ELF-1 (cell line): ENCODE measurements around the gene MAGEF1.
A peak's percentile ranks its signal among the peaks of the same experiment; 100 is the strongest.

ENCODE experiments used
- DNase-seq: peaks from one replicate; pipeline ENCODE4 v3.0.0-alpha.2; 2016; ENCODE audit warnings: low read depth, low spot score

MAGEF1 gene

DNA sequence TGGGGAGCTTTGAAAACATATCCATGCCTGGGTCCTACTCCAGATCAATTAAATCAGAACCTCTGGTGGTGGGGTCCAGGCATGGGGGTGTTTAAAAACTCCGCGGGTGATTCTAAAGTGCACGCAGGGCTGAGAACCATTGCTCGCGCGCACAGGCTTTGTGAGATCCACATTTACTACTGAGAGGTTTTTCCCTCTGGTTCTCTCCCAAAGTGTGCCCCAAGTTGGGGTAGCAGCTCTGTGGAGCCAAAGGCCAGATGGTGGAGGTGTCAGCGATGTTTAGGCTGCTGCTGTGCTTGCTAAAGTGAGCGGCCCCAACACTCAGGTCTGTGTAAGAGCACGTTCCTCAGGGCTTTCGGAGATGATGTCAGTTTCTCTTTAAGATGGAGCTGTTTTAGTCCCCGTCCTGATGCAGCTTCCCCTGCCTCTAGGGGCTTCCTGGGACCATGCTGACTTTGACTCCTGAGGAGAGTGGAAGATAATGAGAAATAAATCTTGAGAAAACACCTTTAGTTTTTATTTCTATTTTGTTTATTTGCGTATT is 13.4 kb upstream of the MAGEF1 start:
- no peak for DNase-seq

DNA sequence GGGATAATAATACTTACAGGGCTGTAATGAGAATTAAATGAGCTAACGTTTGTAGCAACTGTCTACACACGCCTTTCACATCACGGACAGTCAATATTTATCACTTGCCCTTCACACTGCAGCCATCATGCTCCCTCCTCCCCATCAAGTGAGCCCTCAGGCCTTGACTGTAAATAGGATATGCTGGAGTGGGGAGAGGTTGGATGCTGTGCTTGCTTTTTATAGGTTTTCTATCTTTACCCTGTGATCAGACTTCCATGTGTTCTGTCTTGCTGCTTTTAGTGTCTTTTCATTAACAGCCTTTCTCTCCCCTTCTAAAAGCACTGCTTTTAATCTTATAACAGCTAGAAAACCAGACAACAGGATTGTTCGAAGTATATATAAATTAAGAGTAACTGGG is 12.8 kb upstream of the MAGEF1 start:
- no peak for DNase-seq

DNA sequence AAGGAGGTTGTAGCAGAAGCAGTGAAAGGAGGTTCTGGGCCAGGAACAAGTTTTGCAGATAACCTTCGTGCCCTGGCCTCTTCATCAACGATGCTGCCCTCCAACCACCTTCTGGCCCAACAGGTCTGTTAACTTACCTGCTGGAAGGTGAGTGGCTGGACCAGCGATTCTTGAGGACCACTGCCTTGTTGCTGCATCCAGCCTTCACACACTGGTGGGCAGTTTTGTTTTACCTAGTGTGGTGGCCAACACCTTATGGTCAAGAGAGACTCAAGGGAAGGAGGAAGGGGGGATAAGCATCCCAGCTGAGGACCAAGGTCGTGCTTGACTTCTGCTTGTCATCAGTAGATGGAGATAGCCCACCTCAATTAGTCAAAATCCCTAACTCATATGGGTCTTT is 7.8 kb upstream of the MAGEF1 start:
- DNase-seq = no peak

DNA sequence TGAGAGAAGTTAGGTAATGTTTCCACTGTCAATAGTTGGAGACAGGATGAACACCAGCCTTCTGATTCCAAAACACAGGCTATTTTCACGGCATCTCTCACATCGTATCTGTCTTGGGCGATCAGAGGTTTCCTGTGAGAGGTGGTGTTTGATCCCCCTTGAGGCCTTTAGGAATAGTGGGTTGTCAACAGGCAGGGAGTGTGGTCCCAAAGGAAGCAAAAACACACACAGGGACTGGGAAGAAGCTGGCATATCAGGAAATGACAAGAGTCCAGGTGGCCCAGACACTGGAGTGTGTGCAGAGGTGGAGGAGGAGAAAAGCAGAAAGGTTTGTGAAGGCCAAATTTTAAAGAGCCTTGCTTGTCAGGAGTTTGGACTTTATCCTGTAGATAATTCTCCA is 6.6 kb upstream of the MAGEF1 start:
- no peak for DNase-seq

DNA sequence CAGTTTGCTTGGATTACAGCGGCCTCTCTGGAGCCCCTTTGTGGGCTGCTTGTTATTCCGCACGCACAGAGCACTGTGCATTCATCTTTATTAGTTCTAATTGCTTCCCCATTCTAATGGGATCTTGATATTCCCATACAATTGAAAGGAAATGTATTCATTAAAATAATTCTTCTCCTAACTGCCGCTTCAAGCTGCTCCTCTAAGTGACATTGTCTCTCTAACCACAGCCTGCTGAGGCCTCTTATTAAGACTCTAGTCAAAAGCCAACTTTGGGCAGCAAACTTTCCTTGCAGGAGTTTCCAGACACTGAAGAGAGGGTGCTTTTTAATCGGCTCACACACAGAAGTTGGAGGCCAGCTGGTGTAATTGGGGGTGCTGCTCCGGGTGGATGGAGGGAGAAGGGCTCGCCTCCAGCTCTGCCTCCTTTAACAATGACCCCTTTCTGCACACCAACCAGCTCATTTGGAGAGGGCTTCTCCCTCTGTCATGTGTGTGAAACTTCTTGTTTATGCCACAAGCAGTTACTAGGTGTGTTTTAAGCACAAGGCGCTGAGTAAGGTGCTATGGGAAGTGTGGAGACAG is 5.6 kb upstream of the MAGEF1 start:
- DNase-seq = no peak

DNA sequence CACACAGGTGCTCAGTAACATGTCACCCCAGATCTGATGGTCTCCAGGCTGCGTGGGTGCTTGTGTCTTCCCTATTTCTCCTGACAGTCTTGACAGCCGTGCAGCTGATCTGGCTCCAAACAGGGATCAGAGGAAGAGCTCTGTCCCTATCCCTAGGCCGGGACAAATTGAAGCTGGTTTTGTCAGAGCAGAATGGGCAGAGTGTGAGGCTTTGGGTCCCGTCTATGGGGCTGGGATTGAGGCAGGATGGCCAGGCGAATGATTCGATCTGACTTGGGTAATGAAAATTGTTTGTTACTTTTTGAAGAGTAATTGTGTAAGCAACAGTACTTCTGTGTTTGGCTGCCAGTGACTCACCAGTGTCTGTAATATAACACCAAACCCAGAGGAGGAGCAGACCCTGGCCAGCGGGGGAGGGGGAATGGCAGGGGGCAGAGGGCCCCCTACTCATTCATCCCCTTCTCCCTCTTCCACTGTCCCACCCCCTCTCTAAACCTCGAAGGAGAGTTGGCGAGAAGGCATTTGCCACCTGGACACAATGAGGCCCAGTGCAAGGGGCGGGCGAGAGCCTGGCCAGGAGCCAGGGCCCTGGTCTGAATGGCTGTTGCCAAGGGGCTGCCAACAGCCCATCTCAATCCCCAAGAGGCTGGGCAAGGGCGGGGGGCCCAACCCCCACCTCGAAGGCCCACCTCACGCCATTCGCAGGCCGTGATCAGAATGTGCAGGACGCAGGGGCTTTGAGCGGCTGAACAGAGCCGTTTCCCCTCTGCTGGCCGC is 4.9 kb upstream of the MAGEF1 start:
- peak; percentile 81 for DNase-seq

DNA sequence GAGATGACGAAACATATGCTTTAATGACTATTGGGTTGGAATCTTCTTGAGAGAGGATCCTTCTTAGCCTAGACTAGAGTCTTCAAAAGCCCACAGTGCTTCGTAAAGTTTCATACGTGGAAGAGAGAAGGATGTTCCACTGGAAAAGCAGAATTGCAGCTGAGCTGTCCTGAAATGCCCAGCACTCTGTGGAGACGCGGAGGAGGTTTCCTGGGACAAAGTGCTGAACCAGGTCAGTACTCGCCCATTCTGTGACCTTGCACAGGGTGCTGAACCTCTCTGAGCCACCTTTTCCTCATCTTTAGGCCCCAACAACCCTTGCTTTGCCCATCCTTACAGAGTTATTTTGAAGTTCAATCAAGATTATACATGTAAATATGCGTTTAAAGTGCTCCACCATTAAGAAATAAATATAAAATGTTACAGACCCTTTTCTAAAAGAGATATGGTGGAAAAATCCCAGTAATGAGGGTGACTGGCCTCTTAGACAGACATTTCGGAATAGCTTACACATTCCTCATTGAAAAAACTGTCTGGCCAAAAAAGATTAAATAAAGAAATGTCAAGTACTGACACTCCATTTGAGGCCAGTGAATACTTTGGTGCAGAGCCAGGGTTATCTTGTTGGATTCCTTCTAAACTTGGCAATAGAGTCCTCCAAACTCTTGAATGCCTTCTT is 4.2 kb upstream of the MAGEF1 start:
- DNase-seq = no peak

DNA sequence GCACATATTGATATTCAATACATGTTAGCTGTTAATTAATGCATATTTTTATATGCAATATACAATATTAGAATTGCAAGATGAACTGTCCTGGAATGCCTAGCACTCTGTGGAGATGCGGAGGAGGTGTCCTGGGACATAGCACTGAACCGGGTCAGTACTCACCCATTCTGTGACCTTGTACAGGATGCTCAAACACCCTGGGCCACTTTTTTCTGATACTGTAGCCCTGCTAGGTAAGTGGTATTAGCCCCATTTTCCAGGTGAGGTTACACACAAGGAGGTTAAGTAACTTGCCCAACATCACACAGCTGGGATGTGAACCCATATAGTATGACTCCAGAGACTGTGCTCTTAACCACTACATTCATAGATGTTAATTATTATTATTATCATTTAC is 1.7 kb upstream of the MAGEF1 start:
- DNase-seq = no peak

DNA sequence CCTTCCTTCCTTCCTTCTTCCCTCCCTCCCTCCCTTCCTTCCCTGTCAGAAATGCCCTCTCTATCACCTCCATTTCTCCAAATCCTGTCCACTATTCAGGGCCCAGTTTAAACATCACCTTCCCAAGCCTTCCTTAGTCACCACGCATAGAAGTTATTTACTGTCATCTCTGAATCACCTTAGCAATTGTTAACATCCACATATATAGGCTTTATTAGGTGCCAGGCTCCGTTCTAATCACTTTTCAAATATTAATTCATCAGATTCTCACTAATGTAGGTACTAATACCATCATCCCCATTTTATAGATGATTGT is 1.1 kb upstream of the MAGEF1 start:
- no peak for DNase-seq

DNA sequence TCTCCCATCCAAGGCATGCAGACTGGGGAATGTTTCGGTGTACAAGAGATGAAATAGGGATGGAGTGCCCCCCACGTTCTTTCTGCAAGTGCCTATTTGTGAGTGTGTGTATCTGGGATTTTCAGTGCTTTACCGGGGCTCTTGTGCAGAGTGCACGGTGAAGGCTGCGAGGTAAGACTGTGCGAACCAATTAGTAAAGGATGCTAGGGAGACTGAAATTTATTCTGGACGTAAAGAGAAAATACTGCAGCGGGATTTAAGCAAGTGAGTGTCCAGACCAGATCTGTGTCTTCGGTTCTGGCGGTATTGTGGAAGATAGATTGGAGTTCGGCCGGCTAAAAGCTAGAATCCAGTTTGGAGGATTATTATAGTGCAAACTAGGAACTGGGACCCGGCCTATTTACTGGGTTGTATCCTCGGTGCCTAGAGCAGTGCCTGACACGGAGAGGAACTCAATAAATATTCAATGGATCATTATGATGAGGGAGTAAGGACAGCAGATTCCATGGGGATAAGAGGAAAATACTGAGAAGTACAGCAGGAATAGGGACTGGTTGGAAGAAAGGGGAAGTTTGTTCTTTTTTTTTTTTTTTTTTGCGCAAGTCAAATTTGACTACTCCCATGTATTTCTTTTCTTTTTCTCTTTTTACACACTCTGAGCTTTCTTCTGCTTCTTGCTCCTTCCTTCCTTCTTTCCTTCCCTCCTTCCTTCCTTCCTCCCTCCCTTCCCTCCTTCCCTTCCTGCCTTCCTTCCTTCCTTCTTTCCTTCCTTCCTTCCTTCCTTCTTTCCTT is 580 bp upstream of the MAGEF1 start:
- no peak for DNase-seq

DNA sequence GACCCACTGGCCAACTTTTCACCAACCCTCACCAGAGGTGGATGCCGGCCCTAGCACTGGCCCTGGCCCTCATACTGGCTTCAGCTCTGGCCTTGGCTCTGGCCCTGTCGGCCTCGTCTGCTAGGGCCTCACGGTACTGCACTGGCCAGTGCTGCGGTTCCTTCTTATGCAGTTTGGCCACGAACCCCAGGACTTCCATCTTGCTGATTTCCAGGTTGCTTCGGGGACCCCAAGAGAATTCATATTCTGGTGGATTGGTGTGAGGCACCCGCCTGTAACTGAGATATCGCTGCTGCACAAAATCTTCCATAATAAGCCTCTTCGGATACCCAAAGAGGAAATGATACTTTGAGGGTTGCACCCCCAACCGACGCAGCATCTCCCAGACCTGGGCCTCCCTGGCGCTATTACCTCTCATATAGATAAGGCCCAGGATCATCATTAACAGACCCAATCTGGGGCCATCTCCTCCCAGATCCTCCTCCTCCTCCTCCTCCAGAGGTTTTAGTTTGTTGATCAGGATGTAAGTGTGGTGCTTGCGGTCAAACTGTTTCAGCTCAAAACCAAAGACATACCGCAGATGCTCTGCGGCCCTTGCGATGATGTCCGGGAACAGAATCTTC is 883 bp downstream of the MAGEF1 start:
- DNase-seq = no peak

DNA sequence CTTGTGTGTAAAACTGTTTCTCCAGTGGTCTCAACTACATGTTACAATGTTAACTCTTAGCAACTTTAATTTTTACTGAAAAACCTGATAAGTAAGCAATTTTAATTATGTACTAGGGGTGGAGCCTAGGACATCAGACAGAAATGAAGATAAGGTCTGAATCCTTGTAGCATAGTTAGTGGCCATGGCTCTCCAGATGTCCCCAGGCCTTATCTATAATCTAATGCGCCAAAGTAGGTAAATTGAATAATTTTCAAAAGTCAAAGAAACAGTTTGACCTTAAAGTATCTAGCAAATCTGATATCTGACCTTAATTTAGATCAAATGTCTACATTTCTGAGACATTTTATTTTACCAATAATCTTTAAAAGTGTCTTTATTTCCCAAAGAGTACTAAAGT is 8.2 kb downstream of the MAGEF1 start:
- DNase-seq = no peak

DNA sequence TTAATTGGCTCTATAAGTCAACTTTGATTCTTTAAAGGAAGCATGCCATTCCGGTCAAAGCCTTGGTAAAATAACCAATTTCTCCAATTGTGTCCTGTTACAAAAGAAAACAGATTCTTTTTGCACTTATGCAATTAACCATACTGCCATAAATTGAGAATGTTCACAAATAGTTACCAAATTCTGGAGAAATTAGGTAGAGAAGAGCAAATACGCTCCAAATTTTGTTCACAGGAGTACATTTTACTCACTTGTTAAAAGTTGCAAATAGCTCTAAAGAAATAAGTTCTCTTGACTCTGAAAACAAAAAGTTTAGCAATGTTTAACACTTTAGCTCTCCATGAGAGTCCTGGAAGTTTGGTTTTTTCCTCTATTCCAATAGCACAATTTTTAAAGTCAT is 11.1 kb downstream of the MAGEF1 start:
- DNase-seq = no peak

DNA sequence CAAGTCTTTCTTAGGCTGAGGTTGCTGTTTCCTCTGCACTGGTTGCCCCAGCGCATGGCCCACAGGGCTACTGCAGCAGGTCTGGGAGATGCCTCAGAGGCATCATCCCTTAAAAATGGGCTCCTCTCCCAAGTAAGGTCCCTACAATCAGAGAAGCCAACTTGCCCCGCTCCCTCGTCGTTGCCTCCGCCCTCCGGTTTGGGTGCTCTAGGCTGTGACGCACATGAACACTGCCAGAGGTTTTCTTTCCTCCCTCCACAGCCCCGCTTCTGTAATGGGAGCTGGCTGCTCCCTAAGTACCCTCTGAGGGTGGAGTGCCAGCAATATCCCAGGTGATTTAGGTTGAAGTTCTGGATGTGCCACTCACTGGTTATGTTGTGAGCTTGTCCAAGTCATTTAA is 14.0 kb downstream of the MAGEF1 start:
- no peak for DNase-seq

DNA sequence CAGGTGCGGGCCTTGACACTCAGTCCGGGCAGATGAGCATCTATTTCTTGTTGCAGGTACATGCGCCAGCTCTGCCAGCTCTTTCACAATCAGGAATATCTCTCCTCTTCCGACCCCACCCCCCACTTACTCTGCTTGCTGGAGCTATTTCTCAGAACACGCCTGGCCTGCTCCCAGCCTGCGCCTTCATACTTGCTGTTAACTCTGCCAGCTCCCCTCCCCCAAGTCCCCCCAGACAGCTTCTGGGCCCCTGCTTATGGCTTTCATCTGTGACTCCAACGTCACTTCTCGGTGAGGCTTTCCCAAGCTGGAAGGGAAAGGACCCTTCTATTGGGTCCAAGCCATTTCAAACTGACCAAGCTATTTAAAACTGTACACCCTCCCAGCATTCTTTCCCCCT is 15.2 kb downstream of the MAGEF1 start:
- DNase-seq = no peak

DNA sequence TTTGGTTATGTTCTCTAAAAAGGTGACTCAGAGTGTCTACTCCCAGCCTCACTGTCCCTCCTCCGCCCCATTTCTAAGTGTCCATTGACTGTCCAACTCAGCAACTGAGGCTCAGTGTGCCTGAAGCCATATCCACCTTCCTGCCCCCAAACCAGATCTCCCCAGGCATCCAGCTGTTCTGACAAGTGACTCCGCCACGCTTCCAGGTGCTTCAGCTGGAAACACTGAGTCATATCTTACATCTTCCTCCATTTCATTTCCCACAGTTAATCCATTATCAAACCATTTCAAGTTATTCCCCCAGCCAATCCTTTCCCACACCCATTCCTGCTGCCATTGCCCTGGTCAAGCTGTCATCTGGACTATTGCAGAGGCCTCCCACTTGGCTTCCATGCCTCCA is 17.1 kb downstream of the MAGEF1 start:
- no peak for DNase-seq

DNA sequence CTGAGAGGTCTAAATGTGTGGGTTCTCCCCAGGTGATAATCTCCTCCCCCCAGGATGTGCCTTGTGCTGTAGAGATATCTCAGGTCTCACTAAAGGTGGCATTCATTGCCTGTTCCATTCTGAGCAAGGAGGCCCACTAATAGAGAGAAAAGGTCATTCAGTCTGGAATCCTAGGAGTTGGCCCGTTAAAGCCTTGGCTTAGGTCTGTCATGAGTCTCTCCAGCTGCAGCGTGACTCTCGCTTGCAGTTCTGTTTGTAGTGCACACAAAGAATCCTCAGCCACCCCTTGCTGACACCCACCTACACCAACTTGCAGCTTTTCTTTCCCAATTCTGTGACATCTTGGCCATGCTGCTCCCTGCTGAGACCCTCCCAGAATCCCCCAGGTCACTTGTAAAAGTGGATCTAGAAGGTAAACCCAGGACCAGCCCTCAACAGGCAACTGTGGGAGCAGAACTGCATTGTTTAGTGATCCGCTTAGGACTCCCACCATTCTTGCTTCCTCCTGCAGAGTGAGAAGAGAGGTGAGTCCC is 17.7 kb downstream of the MAGEF1 start:
- no peak for DNase-seq

DNA sequence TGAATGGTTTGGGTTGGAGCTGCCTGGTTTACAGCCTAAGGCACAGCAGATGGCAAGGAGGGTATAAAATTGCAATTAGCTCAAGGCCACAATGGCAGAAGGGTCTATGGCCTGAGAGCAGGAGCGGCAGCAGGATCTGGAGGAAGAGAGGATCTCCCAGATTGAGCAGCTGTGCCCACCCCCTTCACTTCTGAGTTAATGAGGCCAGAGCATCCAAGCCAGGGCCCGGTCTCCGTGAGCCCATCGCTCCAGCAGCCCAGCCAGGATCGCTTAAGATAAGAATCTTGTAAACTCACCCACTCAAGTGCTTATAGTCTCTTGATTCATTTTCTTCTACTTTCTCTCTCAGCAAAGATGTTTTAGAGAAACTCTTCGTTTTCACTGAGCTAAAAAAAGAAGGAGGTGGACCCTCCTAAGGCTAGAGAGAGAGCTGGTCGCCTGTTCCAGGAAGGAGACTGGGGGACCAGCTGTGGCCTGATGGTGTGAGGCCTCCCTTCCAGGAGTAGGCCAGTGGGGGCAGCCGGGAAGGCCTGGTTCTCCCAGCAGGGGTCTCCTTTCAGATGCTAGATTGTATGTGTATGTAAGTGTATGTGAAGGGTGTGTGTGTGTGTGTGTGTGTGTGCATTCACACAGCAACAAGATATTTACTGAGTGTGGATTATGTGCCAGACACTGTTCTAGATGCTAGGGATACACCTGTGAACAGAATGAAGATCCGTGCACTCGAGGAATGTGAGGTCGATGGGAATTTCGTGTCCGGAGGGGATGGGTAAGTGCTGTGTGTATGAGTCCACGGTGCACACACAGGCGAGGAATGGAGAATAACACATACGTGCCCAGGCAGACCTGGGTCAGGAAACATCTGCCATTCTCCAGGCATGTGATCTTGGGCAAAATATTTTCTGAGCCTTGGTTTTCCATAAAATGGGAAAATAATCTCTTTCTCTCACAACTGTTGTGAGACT is 18.6 kb downstream of the MAGEF1 start:
- DNase-seq = no peak

DNA sequence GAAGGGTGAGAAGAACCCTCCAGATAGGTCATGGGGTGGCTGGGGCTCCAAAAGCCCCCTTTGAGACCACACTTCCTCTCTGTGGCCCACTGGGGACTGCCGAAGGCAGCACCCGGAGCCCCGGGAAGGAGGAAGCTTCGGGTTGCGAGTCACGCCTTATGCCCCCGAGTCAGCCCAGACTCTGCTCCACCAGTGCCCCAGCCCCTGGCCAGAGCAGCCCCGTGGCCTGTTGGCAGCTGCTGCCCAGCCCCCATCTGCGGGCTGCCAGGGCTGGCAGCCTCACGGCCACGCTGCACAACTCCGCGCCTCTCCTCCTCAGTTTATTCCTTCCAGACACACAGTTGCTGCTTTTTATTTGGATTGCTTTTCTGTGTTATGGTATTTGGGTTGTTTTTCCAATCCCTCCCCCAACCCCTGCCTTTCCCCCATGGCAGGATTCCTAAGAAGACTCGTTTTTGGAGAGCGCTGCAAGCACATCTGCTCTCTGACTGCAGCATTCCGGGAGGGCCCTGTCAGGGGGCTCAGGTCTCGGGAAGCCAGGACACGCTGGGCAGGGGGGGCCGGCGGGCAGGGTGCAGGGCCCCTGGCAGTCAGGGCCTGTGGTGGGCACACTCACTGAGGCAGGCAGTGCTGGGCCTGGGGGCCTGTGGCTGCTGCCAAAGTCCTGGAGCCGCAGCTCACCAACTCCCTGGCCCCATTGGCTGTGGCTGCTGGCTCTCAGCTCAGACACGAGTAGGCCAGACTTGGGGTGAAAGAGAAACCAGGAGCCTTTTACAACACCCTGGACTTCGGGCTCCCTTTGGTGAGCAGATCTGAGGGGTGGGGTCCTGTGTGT is 20.2 kb downstream of the MAGEF1 start:
- no peak for DNase-seq
